ENCODE measurements around the gene EYS.
"Not testable (repeated sequence)": the region's sequence is repeated elsewhere in the genome, so short reads cannot be mapped to it uniquely, and the experiment has no call there.

The EYS gene

DNA sequence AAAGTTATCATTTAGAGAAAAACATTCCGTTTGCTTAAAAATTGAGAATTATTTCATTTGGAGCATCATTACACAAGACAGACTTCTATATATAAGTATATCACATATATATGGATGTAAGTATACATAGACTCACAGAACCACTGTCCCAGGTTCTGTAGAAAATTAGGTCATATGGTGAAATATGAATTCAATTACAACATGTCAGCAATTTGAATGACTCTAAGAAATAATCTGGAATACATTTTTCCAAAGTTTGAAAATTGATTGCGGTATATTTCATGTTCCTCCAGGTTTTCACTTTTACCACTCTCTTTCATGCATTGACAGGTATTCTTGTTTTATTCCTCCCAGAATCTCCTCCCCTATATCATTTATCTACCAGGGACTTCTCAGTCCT is 1179.1 kb downstream of the EYS start:
- no peak for DNase-seq

DNA sequence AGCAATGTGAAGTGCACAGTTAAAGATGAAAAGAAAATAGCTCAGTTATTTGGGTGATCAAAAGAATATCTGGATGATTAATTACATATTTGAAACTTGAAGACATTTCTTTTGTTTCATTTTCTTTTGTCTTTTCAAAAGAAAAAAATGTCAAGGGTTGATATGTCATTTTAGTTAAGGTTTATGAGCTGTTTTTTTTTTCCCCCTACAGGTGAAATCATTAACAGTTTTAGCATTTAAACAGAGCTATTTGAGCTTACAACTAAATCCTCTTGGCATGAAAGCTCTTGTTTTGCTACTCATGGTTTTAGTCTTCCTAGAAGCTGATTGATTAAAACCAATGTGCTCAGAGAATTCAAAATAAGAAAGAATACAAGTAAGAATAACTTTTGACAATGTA is 1184.2 kb downstream of the EYS start:
- DNase-seq, result no peak

DNA sequence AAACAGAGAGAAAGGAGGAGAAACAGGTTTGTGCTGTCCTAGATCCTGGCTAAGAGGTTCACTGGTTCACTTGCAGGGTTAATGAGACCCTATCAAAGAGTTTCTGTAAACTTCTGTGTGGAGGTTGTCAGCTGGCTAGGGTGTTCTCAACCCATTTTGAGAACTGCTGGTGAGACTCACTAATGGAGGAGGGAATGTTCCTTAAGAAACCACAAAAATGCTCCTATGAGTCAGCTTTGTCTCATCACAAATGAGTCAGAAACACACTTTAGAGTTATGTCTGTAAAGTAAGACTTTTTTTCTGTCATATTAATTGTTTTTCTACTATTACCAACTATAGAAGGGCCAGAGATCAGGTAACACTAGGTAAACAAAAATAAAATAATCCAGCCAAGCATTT is 1187.0 kb downstream of the EYS start:
- DNase-seq, result no peak

DNA sequence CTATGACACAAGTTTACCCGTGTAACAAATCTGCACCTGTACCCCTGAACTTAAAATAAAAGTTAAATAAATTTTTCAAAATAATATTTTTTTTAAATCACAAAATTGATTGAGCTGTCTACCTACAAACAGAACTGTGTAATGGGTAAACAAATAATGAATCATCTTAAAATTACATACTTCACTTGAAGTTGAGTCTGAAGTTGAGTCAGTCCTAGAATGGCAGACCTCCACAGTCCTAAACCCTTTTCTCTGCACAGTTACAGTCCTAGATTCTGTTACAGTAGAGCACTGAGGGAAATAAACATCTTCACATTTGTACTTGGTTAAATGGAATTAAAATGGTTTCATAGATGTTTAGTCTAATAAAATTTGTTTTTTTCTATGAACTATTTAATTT is 1190.6 kb downstream of the EYS start:
- no peak for DNase-seq

DNA sequence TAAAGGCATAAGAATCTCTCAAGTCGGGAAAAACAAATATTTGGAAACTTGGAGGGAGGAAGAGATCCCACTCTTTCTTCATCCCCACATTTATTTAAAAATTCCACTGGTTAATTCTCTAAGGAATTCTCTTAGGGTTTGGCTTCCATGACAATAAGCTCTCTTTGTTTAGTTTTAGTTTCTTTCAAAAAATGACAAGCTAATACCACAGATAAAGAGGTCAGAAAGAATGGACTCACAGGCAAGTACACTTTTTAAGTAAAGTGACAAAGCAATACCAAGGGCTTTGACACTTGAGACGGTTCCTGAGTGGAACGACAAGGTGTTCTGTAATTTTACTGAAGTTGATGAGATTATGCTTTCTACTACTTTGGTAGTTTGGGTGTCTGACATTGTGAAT is 1199.4 kb downstream of the EYS start:
- no peak for DNase-seq

DNA sequence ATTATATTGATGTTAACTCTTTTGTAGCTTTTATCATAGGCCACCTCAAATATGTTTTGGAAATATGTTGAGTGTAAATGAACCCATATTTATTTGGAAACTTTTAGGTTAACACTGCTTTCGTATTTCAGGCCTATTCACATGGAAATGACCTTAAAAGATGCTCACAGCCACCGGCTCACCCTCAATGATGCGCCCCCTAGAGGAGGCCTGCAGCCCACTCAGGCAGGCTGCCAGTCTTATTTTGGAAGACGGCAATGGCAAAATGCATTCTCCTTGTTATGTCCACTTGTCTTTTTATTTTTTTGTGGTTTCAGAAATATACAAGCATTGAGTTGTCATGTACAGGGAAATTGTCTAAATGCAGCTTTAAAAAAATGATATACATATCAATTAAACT is 1201.7 kb downstream of the EYS start:
- DNase-seq, result no peak

DNA sequence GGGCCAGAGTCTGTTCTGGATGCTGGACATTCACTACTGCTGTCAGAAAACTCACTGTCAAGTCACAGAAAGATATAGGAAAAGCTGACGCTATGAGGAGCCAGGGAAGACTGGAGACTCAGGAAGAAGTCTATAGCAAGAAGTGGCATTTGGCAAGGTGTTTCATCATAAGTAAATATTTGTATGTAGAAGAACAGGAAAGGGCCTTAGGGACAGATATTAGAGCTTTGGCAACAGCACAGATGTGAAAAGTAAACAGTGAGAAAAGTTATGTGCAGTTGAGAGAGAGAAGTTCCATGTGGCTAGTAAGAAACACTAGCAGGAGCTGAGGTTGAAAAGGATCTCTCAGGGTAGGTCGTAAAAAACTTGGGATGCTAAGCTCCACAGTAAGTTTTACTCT is 1202.5 kb downstream of the EYS start:
- DNase-seq, result no peak

DNA sequence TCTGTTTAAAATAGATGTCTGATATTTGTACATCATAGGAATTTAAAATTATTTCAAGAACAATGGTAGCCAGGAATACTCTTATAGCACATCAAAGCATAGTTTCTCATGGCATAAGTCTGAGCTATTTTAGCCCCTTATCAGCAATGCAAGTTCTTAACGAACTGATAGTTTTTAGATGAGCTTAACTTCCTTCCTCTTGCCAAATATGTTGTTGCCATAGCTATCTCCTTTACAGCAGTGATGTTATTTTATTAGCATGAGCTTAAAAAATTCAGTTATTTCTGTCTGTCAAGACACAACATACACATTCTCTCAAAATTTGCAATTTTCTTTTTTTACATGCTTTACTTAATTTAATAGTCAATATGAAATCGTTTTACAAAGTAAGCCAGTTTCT is 1204.2 kb downstream of the EYS start:
- no peak for DNase-seq

DNA sequence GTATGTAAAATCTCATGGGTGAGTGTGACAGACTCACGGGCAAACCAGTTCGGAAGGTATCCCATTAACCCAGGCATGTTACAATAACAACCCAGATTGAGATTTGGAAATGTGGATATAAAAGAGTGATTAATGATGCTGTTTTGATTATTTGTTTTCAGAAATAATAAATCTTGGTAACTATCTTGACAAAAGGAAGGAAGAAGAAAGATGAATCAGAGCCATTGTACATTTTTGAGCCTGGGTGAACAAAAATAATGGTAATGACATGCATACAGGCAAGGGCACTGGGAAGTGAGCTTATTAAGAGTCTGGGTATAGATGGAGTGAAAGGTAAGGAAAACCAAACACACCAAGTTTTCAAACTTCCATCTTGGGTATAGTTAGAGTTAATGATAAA is 1209.4 kb downstream of the EYS start:
- DNase-seq, result no peak

DNA sequence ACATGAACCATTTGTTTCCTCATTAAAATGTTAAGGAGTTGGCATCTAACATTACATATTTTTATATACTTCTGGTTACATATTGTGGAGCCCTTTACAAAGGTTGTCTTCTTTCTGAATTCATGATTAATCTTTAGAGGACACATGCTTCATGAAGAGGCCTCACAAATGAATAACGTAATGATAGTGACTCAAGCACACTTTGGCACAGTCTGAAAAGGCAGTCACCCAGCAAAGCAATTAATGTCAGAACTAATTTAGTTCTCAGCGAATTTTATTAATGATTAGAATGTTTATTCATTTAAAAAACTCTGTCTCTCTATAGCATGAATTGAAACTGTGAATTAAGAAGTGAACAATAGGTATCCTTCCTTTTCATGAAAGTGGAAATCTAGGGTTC is 1217.3 kb downstream of the EYS start:
- DNase-seq, result no peak

DNA sequence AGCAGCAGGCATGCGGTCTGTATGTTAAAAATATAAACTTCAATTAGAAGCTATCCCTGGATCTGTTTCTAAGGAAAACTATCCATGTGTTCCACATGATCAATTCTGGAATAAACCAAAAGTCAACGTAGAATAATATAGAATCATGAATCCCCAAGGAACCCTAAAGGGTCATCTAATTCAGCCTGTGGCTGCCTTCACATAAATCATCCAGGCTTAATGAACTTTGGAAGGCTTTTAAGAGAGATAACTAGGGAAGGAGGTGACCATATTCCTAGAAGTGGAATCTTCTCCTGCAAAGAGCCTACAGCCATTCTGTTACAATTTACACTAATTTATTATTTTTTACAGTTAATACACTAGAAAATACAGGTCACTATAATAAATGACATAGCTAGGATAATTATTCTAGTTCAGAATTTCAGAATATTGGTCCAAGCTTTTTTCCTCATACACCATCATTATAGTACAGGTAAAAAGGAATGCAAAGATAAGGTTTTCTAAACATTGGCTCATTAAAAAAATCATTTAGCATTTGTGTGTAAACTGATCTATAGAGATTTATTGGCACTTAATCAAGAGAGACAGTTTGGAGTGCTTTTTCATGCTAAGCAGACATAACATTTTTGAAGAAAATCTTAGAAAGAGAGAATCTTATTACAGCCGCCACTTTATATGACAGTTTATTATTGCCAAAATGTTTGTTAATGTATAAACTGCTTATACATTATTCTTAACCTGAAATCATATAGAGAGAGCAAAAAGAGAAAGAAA is 1220.3 kb downstream of the EYS start:
- DNase-seq, result no peak

DNA sequence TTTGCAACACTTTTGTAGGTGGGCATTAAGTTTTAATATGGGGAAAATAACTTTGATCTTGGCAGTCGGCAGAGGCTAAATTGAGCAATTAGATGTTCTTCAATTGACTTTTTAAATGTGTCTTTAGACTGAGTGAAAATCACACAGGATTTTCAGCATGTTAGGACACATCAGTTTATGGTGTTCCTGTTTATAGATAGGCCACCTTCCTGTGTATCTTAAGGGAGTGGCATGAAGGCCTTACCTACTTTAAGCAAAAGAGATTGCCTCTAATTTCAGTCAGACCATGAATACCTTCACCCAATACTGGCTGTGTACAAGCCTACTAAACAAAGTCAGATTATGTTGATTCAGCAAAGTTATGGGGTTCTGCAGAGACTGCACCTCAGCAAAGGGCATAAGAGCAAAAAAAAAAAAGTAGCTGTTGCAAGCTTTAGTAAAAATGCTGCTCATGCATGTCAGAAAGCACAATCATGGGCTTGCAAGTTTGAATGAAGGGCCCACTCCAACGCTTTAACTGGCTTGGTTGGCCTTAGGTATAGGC is 1223.0 kb downstream of the EYS start:
- DNase-seq, result no peak

DNA sequence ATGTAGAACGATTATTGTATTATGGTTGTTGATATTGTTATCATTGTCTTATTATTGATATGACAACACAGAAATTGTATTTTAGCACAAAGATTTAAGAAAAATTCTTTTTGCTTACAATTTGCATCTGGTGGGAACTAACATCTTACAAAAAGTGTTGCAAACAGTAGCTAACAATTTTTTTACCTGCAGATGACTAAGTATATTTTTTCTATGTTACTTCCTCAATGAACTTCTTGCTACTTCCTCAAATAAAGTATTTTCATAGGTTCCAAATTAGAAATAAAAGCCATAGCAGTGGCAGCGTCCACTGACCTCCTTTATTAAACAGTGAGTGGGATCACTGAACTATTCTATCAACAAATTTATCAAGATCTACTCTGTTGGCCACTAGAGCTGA is 1224.4 kb downstream of the EYS start:
- DNase-seq, result no peak

DNA sequence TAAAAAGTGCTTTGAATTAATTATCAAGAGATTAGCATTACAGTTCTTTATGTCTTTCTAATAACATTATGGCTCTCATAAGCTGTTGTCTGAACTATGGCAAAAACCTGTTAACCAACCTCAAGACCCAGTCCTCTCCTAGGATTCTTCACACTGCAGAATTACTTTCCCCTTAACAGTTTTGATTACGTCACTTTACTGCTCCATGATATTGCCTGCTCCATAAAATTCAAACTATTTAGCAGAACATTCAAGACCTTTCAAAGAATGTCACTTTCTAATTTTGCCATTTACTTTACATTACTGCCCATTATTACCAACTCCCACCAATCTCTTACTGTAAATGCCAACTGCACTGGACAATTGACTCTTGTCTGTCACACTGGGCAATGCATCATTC is 1227.9 kb downstream of the EYS start:
- DNase-seq, result no peak

DNA sequence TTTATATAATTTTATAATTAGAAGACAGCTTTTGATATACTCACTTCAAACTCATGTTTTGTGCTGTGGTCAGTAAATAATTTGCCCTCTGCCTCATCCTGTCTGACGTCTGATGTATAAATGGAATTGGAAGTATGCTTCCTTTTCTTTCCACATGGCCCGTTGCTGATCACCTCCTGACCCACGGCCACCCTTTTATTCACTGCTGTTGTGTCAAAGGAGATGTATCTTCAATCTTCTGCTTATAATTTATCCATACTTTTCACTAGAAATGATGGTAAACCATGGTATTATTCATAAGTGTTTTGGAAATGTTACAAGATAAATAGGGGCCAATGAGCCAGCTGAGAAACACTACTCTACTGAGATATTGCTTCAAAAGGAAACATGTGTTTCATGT is 1229.6 kb downstream of the EYS start:
- DNase-seq, result no peak

DNA sequence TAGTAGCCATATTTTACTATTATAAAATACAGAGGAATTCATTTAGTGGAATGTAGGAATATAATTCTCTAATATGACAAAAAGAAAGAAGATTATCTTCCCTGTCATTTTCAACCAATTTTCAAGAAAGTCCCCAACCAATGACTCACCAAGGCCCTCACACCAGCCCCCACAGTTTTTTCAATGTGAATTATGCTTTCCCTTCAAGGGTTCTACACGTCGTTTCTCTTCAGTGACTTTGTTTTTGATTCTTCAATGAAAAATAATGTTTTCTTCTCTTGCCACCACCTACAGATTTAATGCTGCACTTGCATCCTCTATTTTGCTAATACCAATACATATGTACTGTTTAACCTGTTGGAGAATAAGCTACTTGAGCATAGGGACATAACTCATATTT is 1230.1 kb downstream of the EYS start:
- DNase-seq, result no peak

DNA sequence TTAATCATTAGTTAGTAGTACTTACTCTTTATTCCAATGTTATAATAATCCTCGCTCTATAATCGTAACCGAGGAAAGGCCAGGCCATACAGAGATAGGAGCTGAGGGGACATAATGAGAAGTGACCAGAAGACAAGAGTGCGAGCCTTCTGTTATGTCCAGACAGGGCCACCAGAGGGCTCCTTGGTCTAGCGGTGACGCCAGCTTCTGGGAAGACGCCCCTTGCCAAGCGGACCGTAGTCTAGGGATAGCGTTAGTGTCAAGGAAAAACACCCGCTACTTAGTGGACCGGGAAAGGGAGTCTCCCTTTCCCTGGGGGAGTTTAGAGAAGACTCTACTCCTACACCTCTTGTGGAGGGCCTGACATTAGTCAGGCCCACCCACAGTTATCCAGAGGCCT is 1237.6 kb downstream of the EYS start:
- DNase-seq, result not testable (repeated sequence)

DNA sequence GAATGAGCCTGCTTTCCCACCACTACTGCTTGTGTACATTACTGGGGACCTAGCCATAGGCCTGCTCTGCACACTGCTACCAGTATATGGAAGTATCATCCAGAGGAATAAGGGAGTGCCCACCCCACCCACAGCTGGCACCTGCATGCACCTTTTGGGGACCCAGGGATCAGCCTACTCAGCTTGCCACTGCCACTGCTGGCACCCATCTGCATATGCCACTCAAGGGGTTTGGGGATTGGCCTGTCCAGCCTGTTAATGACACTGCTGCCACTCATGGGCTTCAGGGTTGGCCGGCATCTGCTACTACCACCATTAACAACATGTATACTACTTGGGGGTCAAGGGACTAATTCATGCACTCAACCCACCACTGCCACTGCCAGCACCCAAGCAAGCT is 1239.4 kb downstream of the EYS start:
- DNase-seq, result no peak

DNA sequence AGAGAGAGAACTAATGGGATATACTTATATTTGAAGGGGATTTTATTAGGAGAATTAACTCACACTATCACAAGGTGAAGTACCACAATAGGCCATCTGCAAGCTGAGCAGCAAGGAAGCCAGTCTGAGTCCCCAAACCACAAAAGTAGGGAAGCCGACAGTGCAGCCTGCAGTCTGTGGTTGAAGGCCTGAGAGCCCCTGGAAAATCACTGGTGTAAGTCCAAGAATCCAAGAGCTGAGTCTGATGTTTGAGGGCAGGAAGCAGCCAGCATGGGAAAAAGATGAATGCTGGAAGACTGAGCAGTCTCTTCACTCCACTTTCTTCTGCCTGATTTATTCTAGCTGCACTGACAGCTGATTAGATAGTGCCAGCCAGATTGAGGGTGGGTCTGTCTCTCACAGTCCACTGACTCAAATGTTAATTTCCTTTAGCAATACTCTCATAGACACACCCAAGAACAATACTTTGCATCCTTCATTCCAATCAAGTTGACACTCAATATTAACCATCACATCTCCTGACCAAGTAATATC is 1247.5 kb downstream of the EYS start:
- no peak for DNase-seq

DNA sequence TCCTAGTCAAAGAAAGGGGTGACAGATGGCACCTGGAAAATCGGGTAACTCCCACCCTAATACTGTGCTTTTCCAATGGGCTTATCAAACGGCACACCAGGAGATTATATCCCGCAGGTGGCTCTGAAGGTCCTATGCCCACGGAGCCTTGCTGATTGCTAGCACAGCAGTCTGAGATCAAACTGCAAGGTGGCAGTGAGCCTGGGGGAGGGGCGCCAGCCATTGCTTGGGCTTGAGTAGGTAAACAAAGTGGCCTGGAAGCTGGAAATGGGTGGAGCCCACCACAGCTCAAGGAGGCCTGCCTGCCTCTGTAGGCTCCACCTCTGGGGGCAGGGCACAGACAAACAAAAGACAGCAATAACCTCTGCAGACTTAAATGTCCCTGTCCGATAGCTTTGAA is 1258.9 kb downstream of the EYS start:
- not testable (repeated sequence) for DNase-seq

DNA sequence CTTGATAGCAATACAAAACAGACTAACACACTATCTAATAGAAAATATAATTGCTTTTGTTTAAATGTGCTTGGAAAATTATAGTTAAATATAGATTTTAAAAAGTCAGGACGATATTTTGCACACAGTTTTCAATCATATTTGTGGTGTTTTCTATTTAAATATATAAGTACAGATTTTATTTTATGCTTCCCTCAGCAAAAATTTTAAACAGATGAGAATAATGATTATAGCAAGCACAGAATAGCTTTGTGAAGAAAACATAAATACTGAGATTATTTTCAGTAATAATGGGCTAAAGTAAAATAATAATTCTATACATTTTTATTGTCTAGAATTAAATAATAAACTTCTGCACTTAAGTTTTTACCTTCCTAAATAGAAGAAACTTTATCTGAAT is 1262.0 kb downstream of the EYS start:
- no peak for DNase-seq

DNA sequence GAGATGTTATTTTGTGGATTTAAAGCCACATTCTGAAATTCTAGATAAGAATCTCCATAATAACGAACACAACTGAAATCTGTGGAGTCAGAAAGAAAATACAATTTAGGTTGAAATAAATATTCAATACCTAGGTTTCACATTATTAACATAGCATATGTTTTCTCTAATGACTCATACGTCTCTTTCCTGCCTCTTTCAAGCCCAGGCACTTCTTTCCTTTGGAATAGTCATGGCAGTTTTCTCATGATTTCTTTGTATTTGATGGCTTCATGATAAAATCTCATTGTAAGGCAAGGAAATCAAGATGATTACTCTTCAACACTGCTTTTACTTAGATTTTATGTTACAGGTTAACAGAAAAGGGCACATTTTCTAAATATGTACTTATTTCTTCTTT is 1267.8 kb downstream of the EYS start:
- DNase-seq, result no peak

DNA sequence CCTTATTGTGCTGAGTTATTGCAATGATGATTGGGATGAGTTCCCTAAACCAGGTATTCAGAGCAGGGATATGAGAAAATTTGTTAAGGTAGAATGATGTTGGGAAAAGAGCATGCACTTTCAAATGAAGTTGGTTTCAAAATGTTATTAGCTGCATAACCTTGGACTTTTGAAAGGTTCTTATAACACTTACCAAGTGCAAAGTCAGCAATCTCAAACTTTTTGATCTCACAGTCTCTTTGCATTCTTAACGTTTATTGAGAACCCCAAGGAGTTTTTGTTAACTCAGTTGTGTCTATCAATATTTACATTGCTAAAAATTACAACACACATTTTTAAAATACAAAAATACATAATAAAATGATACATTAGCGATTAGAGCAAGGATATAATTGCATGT is 1269.0 kb downstream of the EYS start:
- no peak for DNase-seq

DNA sequence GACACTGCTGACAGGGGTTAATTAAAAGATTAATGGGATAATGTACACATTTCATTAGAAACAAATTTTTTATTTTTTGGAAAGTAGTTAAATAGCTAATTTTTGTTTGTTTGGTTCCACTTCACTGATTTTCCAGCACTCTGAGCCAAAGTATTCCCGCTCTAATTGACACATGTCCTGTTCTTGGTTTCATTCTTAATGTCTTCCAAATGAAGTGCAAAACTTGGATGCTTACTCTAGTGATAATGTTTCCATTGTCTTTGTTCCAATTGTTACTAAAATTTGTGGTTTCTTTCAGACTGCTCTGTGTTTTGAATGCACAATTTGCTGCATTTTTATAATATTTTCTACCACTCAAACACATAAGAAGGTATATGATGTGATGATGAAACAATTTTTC is 1277.1 kb downstream of the EYS start:
- no peak for DNase-seq

DNA sequence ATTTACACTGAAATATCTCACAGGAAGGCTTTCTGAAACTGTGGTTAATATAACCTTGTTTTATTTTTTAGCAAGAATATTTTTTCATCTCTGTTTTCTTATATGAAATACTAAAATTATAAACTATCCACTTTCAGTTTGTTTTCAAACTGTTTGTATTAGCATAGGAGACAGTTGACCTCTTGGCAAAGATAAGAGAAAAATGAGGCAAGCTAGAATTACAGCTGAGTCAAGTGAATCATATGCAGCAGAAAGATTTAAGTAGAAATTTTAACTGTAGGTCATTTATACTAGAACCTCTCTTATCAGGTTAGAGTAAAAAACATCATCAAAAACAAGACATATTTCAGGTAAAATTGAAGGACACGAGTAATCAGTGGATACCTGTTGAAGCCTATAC is 1278.8 kb downstream of the EYS start:
- DNase-seq, result no peak
